H1 (cell line): ENCODE data around the gene HES7. TPM values are rescaled to one million over a fixed set of nuclear protein-coding genes. Genes with fewer than 3 reads are reported as not detected.

Experiments
- CTCF ChIA-PET: fragments of 300-600 bp; sonication (Branson Sonifier 250); formaldehyde crosslinking; loops from one replicate; lab custom pipeline; 2021; ENCODE audit not compliant: partially characterized antibody; lab: Charles Lee
- POLR2A ChIA-PET: fragments of 300-600 bp; sonication (Branson Sonifier 250); formaldehyde crosslinking; loops from one replicate; lab custom pipeline; 2021; ENCODE audit warnings: inconsistent platforms; ENCODE audit not compliant: partially characterized antibody; lab: Charles Lee
- DNase-seq, 2 experiments: peaks; one replicate each; pipeline versions ENCODE4 v3.0.0 to v3.0.0-alpha.2; 2010 to 2022; ENCODE audit warnings: low spot score in 2 of 2, low read depth in 1 of 2, mixed read lengths in 1 of 2
- FAIRE-seq: peaks from 2 replicates; lab custom pipeline; 2011; peaks lifted over from hg19 to GRCh38; lab: Jason Lieb, UNC
- H2AFZ ChIP-seq: 2 replicates; pipeline ENCODE4 v1.8.1; 2012; ENCODE audit warnings: low read length, inconsistent platforms
- H2AK5ac ChIP-seq: 2 replicates; pipeline ENCODE4 v1.6.1; 2013; ENCODE audit warnings: low read depth, low read length
- H2BK120ac ChIP-seq: replicated peaks from 2 replicates; pipeline ENCODE3; 2013; ENCODE audit warnings: low read depth, low read length, inconsistent platforms
- H2BK12ac ChIP-seq: 2 replicates; pipeline ENCODE4 v1.6.1; 2013; ENCODE audit warnings: low read depth, low read length
- H2BK15ac ChIP-seq: 2 replicates; pipeline ENCODE4 v1.6.1; 2013; ENCODE audit warnings: low read length
- H2BK20ac ChIP-seq: 2 replicates; pipeline ENCODE4 v1.6.1; 2013; ENCODE audit warnings: low read length
- H2BK5ac ChIP-seq: 2 replicates; pipeline ENCODE4 v1.6.1; 2013; ENCODE audit warnings: low read depth, low read length
- H3K14ac ChIP-seq: 2 replicates; pipeline ENCODE4 v1.6.1; 2013; ENCODE audit warnings: inconsistent platforms; ENCODE audit not compliant: insufficient read length
- H3K18ac ChIP-seq: 2 replicates; pipeline ENCODE4 v1.6.1; 2013; ENCODE audit warnings: low read length; ENCODE audit errors: extremely low read depth
- H3K23ac ChIP-seq: 2 replicates; pipeline ENCODE4 v1.6.1; 2013; ENCODE audit warnings: inconsistent platforms; ENCODE audit not compliant: insufficient read length
- H3K23me2 ChIP-seq: 2 replicates; pipeline ENCODE4 v1.6.1; 2013; ENCODE audit warnings: low read depth, low read length
- H3K27ac ChIP-seq: 2 replicates; pipeline ENCODE4 v1.6.1; 2011; ENCODE audit warnings: low read depth, low read length, inconsistent platforms
- H3K27me3 ChIP-seq, 4 experiments: replicated peaks in 1 of 4; 1 replicate in 1 of 4; 2 replicates in 3 of 4; pipeline versions ENCODE4 v1.6.1 to v1.8.1; 2011 to 2013; ENCODE audit warnings: low read length in 3 of 4, mild to moderate bottlenecking in 3 of 4, inconsistent platforms in 2 of 4, mixed read lengths in 2 of 4, moderate library complexity in 1 of 4; ENCODE audit not compliant: control insufficient read depth in 3 of 4, insufficient read depth in 3 of 4; ENCODE audit errors: extremely low read depth in 1 of 4
- H3K36me3 ChIP-seq, 4 experiments: 2 replicates each; pipeline versions ENCODE4 v1.6.1 to v1.8.1; 2011 to 2013; ENCODE audit warnings: mild to moderate bottlenecking in 4 of 4, low read length in 3 of 4, moderate library complexity in 2 of 4, control low read depth in 1 of 4, inconsistent platforms in 1 of 4; ENCODE audit not compliant: insufficient read depth in 4 of 4, control insufficient read depth in 2 of 4
- H3K4ac ChIP-seq: replicated peaks from 2 replicates; pipeline ENCODE3; 2013; ENCODE audit warnings: low read length, low read depth, mixed read lengths, inconsistent platforms; ENCODE audit not compliant: insufficient read length
- H3K4me1 ChIP-seq, 4 experiments: replicated peaks in 1 of 4; 1 replicate in 1 of 4; 2 replicates in 3 of 4; pipeline versions ENCODE4 v1.6.1 to v1.8.1; 2011 to 2013; ENCODE audit warnings: low read length in 3 of 4, inconsistent platforms in 2 of 4, mixed read lengths in 1 of 4; ENCODE audit not compliant: insufficient read depth in 4 of 4, control insufficient read depth in 3 of 4
- H3K4me2 ChIP-seq, 2 experiments: 2 replicates each; pipeline versions ENCODE4 v1.6.1 to v1.8.1; 2011 to 2013; ENCODE audit warnings: low read depth in 2 of 2, low read length in 2 of 2, control low read depth in 1 of 2, inconsistent platforms in 1 of 2, mild to moderate bottlenecking in 1 of 2; ENCODE audit not compliant: insufficient read depth in 1 of 2
- H3K4me3 ChIP-seq, 4 experiments: fragments of 200-600, 300-600 bp in 1 of 4; sonication (generic), shearing (Covaris generic), sonication (Bioruptor Twin) in 1 of 4; 2 replicates each; pipeline versions ENCODE4 v1.5.1 to v1.8.1; 2011 to 2016; ENCODE audit warnings: low read length in 4 of 4, low read depth in 3 of 4, control low read depth in 2 of 4, inconsistent platforms in 2 of 4, mild to moderate bottlenecking in 2 of 4, mixed read lengths in 1 of 4, moderate library complexity in 1 of 4; ENCODE audit not compliant: insufficient read depth in 2 of 4; ENCODE audit errors: extremely low read depth in 1 of 4
- H3K56ac ChIP-seq: replicated peaks from 2 replicates; pipeline ENCODE3; 2013; ENCODE audit warnings: low read depth, mild to moderate bottlenecking, mixed read lengths, low read length, inconsistent platforms; ENCODE audit not compliant: insufficient read length
- H3K79me1 ChIP-seq: 2 replicates; pipeline ENCODE4 v1.6.1; 2013; ENCODE audit warnings: low read depth, low read length, control low read depth
- H3K79me2 ChIP-seq, 2 experiments: 2 replicates each; pipeline versions ENCODE4 v1.6.1 to v1.8.1; 2012 to 2013; ENCODE audit warnings: low read length in 2 of 2, mild to moderate bottlenecking in 2 of 2, inconsistent platforms in 1 of 2; ENCODE audit not compliant: insufficient read depth in 2 of 2, control insufficient read depth in 1 of 2
- H3K9ac ChIP-seq, 4 experiments: replicated peaks in 1 of 4; 1 replicate in 1 of 4; 2 replicates in 3 of 4; pipeline versions ENCODE4 v1.6.1 to v1.8.1; 2011 to 2013; ENCODE audit warnings: low read depth in 3 of 4, low read length in 3 of 4, control low read depth in 2 of 4, mild to moderate bottlenecking in 2 of 4, moderate library complexity in 2 of 4, inconsistent platforms in 1 of 4; ENCODE audit errors: extremely low read depth in 1 of 4
- H3K9me3 ChIP-seq, 2 experiments: 2 replicates each; pipeline versions ENCODE4 v1.6.1 to v1.8.1; 2012 to 2013; ENCODE audit warnings: mild to moderate bottlenecking in 2 of 2, moderate library complexity in 2 of 2, control low read depth in 1 of 2, inconsistent platforms in 1 of 2, low read depth in 1 of 2, low read length in 1 of 2, mixed read lengths in 1 of 2; ENCODE audit not compliant: insufficient read depth in 2 of 2
- H4K20me1 ChIP-seq, 2 experiments: replicated peaks in 1 of 2; 2 replicates each; pipeline versions ENCODE3 to v1.8.1; 2011 to 2013; ENCODE audit warnings: inconsistent platforms in 2 of 2, low read length in 2 of 2, mild to moderate bottlenecking in 1 of 2; ENCODE audit not compliant: insufficient read depth in 2 of 2, control insufficient read depth in 1 of 2
- H4K5ac ChIP-seq: 2 replicates; pipeline ENCODE4 v1.6.1; 2013; ENCODE audit warnings: low read length, low read depth, mixed read lengths, inconsistent platforms; ENCODE audit not compliant: insufficient read length
- H4K8ac ChIP-seq: 2 replicates; pipeline ENCODE4 v1.8.0; 2013; ENCODE audit warnings: mild to moderate bottlenecking, moderate library complexity, low read length, inconsistent platforms; ENCODE audit not compliant: insufficient read depth; ENCODE audit errors: extremely low read depth
- H4K91ac ChIP-seq: replicated peaks from 2 replicates; pipeline ENCODE3; 2013; ENCODE audit warnings: low read length, mixed read lengths, inconsistent platforms; ENCODE audit not compliant: insufficient read length
- ASH2L ChIP-seq: fragments of 200-600, 300-600 bp; sonication (generic); IDR thresholded peaks from one replicate; pipeline ENCODE4 v1.7.1; 2017; ENCODE audit warnings: low read length
- CREB1 ChIP-seq: IDR thresholded peaks from 2 replicates; pipeline ENCODE4 v1.6.1; 2012; ENCODE audit warnings: inconsistent platforms
- EGR1 ChIP-seq: IDR thresholded peaks from 2 replicates; pipeline ENCODE4 v1.6.1; 2011; ENCODE audit warnings: low read depth, low read length, borderline replicate concordance
- JUND ChIP-seq: IDR thresholded peaks from 2 replicates; pipeline ENCODE4 v1.6.1; 2011; ENCODE audit warnings: mild to moderate bottlenecking, improper control_type of control experiment, low read length
- PHF8 ChIP-seq: fragments of 200-600 bp; sonication (generic); conservative IDR thresholded peaks from 2 replicates; pipeline ENCODE4 v1.7.1; 2012; ENCODE audit warnings: low read depth, mild to moderate bottlenecking, inconsistent platforms, low read length, moderate library complexity
- POLR2A ChIP-seq, 2 experiments: IDR thresholded peaks; 1 replicate in 1 of 2; 2 replicates in 1 of 2; pipeline ENCODE4 v1.6.1; 2011; ENCODE audit warnings: low read depth in 2 of 2, low read length in 2 of 2, mild to moderate bottlenecking in 2 of 2; ENCODE audit errors: control extremely low read depth in 1 of 2
- SAP30 ChIP-seq: fragments of 300-600 bp; sonication (generic); IDR thresholded peaks from 2 replicates; pipeline ENCODE4 v1.7.1; 2012; ENCODE audit warnings: low read length, moderate library complexity, mild to moderate bottlenecking, inconsistent platforms; ENCODE audit not compliant: insufficient read depth, insufficient replicate concordance
- SP1 ChIP-seq: IDR thresholded peaks from 2 replicates; pipeline ENCODE4 v1.6.1; 2011; ENCODE audit warnings: low read depth, low read length
- SUZ12 ChIP-seq: fragments of 200-600 bp; sonication (generic); IDR thresholded peaks from 2 replicates; pipeline ENCODE4 v1.6.1; 2012; ENCODE audit warnings: mild to moderate bottlenecking, inconsistent platforms, low read length, moderate library complexity, mixed read lengths
- TAF1 ChIP-seq: IDR thresholded peaks from 2 replicates; pipeline ENCODE4 v1.6.1; 2011; ENCODE audit warnings: mild to moderate bottlenecking, low read depth, low read length
- TEAD4 ChIP-seq: IDR thresholded peaks from 2 replicates; pipeline ENCODE4 v1.6.1; 2012; ENCODE audit warnings: low read depth, low read length, inconsistent platforms, mixed read lengths
- WGBS, 2 experiments: shearing (Covaris generic) in 1 of 2; methylation state at CpG; one replicate each; pipeline versions ENCODE4 v1.1.6 to v1.1.7; 2013 to 2015; ENCODE audit warnings: low lambda C conversion rate in 2 of 2, mixed read lengths in 2 of 2, inconsistent platforms in 1 of 2, low coverage in 1 of 2, missing lambda C conversion rate in 1 of 2; ENCODE audit not compliant: insufficient replicate concordance in 2 of 2, insufficient coverage in 1 of 2, insufficient read length in 1 of 2; ENCODE audit errors: extremely low coverage in 1 of 2, missing lambda C conversion rate in 1 of 2; 5-methylcytosine and 5-hydroxymethylcytosine counted together
- polyA plus RNA-seq, 7 experiments: library from polyadenylated mRNA; depleted of rRNA in 3 of 7; stranded (reverse) in 5 of 7; unstranded in 2 of 7; fragments of >200 nt in 5 of 7; fragments of 200-250 nt in 2 of 7; gene quantifications; 1 replicate in 5 of 7; 2 replicates in 1 of 7; 4 replicates in 1 of 7; pipeline versions ENCODE4 v1.2.1 to v1.2.3, GENCODE V29; 2011 to 2013; ENCODE audit warnings: missing spikeins in 2 of 7, mixed read lengths in 2 of 7
- total RNA-seq: library from RNA; stranded (reverse); fragmentation: NEBNext Ultra II Directional; extraction: Animal tissue kit (Norgen Biotek cat#: 25700); gene quantifications from 2 replicates; pipeline ENCODE4 v1.2.1, GENCODE V29; 2021
- TF ChIP-seq, protein P1 (sequence below): IDR thresholded peaks from 2 replicates; pipeline ENCODE4 v1.6.1; 2012; ENCODE audit warnings: inconsistent platforms

HES7 gene
- total and polyA plus RNA-seq, 2 of the 8 experiments (the other 6 are each of a cell fraction or from before 2014, with no cell fraction given), result 0.20 to 0.32 TPM

DNA sequence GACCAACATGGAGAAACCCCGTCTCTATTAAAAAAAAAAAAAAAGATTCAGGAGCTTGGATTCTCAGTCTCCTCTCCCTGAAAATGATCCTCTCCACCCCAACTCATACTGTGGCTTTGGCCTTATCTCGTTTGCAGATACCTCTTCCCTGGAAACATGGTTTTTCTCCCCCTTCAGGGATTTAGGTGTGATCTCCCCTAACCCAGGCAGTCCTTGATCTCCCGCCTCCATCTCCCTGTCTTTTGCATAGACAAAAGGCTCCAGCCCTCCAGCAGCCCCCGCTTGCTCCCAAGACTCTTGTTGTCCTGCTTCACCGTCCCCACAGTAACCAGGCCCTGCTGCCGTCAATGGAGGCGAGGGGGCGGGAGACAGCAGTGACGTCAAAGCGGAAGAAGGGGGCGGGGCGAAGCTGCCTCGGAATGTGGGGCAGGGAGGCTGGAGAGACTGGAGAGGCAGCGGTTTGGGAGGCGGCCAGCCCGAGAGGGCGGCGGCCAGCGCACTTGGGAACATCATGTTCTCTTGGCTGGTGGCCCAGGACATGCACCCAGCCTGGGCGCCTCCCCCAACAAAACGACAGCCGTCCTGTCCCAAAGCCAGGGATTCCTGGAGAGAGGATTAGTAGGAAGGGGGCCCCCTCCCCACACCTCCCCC, 30.2 kb upstream of the HES7 start:
- Histone ChIP-seq H4K8ac (peak overlapping the region; percentile 83; the same call in 1 of the 2 replicates), H4K91ac (peak overlapping the region; percentile 20), H3K36me3 (peaks cover 5 to 9% (median 7%) of the 10 kb centered on the region in 4 experiments; a peak in 6 of 8 replicates), H3K9ac (peak overlapping the region in 3 of 4 experiments; percentile 22 to 51 (median 48); a peak in 5 of 7 replicates), H3K9me3 (no peaks in the 10 kb centered on the region), H3K23ac (no peak overlapping the region), H4K5ac (no peak overlapping the region), H3K4ac (no peak overlapping the region), H2BK15ac (peak overlapping the region; percentile 88), H3K4me3 (peak overlapping the region; percentile 22 to 76 (median 36); a peak in 7 of 8 replicates), H3K18ac (peak overlapping the region; percentile 38), H4K20me1 (peaks cover 0 to 16% of the 10 kb centered on the region in 2 experiments), H2BK20ac (no peak overlapping the region), H3K79me1 (peaks cover 7% of the 10 kb centered on the region; the same call in 1 of the 2 replicates), H2BK5ac (peak overlapping the region; percentile 68; the same call in 1 of the 2 replicates), H2AFZ (no peak overlapping the region), H3K23me2 (peaks cover 21% of the 10 kb centered on the region), H2BK120ac (no peak overlapping the region), H3K27ac (peak overlapping the region; percentile 84), H3K4me1 (peaks cover 12 to 33% (median 19%) of the 10 kb centered on the region in 4 experiments), H3K14ac (no peak overlapping the region), H2AK5ac (peak overlapping the region; percentile 3; the same call in 1 of the 2 replicates), H3K27me3 (no peaks in the 10 kb centered on the region), H3K79me2 (peaks cover 0 to 5% of the 10 kb centered on the region in 2 experiments; a peak in 1 of 4 replicates), H3K56ac (no peak overlapping the region), H3K4me2 (peak overlapping the region; percentile 96 to 100), H2BK12ac (peak overlapping the region; percentile 91)
- DNase-seq (peak; percentile 75 to 99), FAIRE-seq (no peak)
- 12% methylated on average over 16 of the region's 22 CpGs; no CpG with 5 or more reads in 1 of the 2 experiments for WGBS, 2 experiments
- ChIA-PET CTCF (interaction anchor here (0.6 to 10.3 kb wide), 4 partner anchors 11 to 294 kb away, joined by 3 to 133 read pairs (median 4); partner anchors contain the start of gene ALOXE3), POLR2A (interaction anchor here (0.7 to 15.7 kb wide), 9 partner anchors 9 to 65 kb away, joined by 3 to 289 read pairs (median 5); partner anchors contain the start of genes ALOXE3, AURKB, HES7 and TMEM107)
- TF ChIP-seq TEAD4 (peak; percentile 98), SAP30 (peak; percentile 36), PHF8 (0 out of 2 replicates have a peak, but pooled peaks have one; percentile 36), SUZ12 (no peak), SP1 (peak; percentile 81; the same call in 1 of the 2 replicates), TAF1 (peak; percentile 80), CREB1 (peak; percentile 94), POLR2A (IDR thresholded peaks at IDR 0.05; ENCODE audit: control extremely low read depth in 1 of 2, low read depth in 2 of 2, low read length in 2 of 2) (peak; percentile 36 to 68), JUND (peak; percentile 40; the same call in 1 of the 2 replicates), EGR1 (peak; percentile 86), ASH2L (peak; percentile 73)
- TF ChIP-seq, protein P1, sequence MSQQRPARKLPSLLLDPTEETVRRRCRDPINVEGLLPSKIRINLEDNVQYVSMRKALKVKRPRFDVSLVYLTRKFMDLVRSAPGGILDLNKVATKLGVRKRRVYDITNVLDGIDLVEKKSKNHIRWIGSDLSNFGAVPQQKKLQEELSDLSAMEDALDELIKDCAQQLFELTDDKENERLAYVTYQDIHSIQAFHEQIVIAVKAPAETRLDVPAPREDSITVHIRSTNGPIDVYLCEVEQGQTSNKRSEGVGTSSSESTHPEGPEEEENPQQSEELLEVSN, result peak; percentile 32; the same call in 1 of the 2 replicates
